Measurements from ENCODE around the gene RFX4.

The RFX4 gene

DNA sequence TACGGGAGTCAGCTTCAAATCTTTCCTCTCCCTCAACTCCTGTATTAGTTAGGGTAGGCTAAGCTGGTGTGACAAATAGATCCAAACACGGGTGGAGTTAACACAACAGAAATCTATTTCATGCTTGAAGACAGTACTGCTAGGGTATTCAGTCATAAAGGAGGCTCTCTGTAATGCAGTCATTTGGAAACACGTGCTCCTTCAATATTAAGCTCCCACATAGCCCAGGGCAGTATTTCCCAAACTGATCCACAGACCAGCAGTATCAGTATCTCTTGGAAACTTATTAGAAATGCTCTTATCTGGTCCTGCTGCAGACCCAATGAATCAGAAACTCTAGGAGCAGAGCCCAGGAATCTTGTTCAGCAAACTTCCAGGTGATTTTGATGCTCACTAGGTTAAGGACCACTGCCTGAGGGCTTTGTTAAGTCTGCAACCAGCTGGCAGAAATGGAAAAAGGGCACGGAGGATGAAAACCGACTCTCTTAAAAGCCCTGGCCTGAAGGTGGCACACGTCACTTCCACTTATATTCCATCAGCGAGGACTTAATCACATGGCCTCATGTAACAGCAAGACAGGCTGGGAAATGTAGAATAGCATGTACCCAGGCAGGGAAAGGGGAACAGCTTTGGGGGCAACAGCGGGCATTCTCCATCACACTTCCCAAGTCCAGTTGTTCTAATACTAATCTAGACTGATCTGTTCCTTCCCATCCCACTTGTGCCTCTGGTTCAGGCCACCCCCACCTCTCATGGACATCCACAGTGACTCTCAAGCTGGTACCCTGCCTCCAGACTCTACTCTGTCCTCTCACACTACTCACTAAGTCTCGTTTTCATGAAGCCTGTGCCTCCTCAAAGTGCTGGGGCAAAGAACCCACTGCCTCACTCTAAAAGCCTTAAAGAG, 153.5 kb downstream of the RFX4 start:
- TF ChIP-seq GATA2 (IDR thresholded peaks at IDR 0.05; ENCODE audit: low read depth, low read length) (no peak), GATA3 (IDR thresholded peaks at IDR 0.05; ENCODE audit: low read depth, low read length) (no peak)

DNA sequence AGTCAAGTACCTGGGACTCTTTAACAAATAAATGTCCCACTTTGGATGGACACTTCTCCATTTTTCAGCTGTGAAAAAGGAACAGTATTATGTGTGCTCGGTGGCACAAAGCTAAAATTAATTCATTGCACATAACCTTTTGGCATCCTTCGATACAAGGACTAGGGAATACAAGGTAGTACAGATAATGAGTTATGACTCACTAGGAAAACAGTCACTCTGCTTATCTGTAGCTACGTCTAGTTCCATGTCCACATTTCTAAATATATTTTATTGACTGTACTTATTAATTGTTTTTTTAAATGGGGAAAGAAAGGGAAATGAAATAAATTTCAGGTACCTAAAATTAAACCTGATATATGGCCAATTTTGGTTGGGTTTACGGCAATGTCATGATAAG, 156.5 kb downstream of the RFX4 start:
- TF ChIP-seq GATA3 (IDR thresholded peaks at IDR 0.05; ENCODE audit: low read depth, low read length), result no peak
- TF ChIP-seq GATA2 (IDR thresholded peaks at IDR 0.05; ENCODE audit: low read depth, low read length), result no peak

DNA sequence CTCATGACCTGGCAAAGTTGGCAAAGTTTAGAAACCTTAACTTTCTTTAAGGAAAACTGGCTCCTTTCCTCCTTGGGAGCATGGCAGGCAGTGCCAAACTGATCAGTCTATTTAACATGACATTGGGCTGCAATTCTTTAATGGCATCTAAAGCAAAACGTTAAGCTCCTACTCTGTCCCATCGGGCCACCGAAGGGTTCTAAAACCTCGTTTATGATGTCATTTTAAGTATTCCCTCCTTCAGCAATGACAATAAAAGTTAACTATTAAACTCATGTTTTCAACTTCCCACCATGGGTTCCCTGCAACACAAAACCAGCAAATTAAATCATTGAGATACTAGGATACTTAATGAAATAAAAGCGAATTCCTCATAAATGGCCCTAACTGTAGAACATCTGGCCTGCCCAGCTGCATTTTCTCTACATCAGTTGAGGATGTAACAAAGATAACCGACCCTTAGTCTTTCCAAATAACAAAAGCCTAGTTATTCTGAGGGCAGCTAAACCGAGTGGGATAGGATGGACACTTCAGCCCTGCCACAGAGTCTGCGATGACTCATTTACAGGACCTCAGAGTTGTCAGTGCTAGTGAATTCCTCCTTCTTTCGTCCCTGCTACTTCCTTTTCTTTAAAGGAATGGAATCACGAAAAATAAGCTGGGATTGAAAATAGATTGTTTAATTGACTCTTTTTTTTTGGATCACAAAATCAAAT, 157.2 kb downstream of the RFX4 start:
- TF ChIP-seq GATA2 (IDR thresholded peaks at IDR 0.05; ENCODE audit: low read depth, low read length), result no peak
- no peak for TF ChIP-seq GATA3 (IDR thresholded peaks at IDR 0.05; ENCODE audit: low read depth, low read length)

DNA sequence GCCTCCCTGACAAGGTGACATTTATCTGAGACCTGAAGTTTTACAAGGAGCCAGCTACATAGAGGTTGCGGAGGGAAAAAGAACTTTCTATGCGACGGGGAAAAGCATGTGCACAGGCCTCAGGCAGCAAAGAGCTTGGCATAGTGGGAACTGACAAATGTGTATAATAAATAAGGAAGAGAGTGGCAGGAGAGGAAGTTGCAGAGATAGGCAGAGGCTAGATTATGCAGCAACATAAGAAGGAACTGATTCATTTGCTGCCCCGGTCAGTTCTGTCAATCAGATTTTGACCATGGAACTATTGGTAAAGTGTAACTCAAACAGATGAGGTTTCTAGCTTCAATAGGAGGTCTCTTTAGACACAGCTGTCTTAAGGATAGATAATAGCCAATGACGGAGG, 158.0 kb downstream of the RFX4 start:
- TF ChIP-seq GATA3 (IDR thresholded peaks at IDR 0.05; ENCODE audit: low read depth, low read length) (no peak), GATA2 (IDR thresholded peaks at IDR 0.05; ENCODE audit: low read depth, low read length) (no peak)

DNA sequence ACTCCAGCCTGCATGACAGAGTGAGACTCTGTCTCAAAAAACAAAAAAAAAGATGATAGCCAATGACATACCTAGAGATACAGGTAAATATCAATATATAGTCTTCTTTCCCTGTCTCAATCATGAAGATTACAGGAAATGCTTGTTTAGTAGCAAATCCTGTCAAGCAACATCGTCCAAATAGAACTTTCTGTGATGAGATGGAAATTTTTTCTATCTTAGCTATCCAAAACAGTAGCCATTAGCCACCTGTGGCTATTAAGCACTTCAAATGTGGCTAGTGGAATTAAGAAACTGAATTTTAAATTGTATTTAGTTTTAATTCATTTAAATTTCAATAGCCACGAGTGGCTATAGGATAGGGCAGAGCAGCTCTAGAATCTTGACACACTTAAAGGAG, 158.4 kb downstream of the RFX4 start:
- TF ChIP-seq GATA2 (IDR thresholded peaks at IDR 0.05; ENCODE audit: low read depth, low read length) (no peak), GATA3 (IDR thresholded peaks at IDR 0.05; ENCODE audit: low read depth, low read length) (no peak)

DNA sequence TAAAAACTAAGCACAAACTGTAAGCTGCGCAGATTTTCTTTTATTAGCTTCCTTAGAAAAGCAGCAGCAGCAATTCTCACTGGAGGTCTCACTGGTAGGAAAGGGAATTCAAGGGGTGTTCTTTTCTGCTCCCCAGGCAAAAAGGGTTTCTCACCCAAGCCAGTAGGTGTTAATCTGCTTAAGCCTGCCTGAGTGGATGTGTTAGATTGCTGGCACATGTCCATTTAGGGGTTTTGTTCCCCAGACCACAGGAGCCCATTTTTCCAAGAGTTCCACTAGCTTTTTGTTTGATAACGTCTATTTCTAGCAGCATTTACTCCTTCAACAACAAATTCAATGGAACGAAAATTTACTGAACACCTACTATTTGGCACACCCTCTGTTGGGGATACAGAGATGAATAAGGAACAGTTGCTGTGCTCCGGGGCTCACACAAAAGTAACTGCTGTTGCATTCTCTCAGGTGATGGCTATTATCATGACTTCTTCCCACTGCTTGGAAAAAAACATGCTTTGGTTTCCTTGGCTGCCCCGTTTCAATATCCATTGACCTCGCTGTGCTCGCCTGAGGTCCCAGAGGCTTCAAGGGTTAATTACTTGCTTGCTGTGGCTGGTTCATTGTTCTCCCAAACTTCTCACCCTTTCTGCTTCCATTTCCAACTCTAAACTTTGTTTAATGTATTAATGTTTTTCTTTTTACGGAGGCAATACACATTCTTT, 160.6 kb downstream of the RFX4 start:
- TF ChIP-seq GATA2 (IDR thresholded peaks at IDR 0.05; ENCODE audit: low read depth, low read length) (no peak), GATA3 (IDR thresholded peaks at IDR 0.05; ENCODE audit: low read depth, low read length) (no peak)

DNA sequence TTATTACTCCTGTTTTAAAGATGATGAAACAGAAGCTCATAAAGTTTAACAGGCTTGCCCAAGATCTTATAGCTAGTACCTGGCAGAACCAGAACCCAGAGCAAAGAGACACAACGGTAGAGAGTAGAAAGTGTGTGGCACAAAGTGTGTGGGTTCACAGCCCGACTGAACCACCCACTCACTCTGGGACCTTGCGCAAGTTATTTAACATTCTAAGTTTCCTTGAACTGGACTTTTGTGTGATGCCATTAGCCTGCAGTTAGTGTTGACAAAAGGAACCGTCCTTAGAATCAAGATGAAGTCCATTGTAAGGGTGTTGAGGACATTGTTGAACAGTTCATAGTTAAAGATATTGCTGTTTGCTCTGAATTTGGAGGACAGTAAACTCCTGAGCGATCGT, 161.8 kb downstream of the RFX4 start:
- TF ChIP-seq GATA3 (IDR thresholded peaks at IDR 0.05; ENCODE audit: low read depth, low read length), result no peak
- no peak for TF ChIP-seq GATA2 (IDR thresholded peaks at IDR 0.05; ENCODE audit: low read depth, low read length)

DNA sequence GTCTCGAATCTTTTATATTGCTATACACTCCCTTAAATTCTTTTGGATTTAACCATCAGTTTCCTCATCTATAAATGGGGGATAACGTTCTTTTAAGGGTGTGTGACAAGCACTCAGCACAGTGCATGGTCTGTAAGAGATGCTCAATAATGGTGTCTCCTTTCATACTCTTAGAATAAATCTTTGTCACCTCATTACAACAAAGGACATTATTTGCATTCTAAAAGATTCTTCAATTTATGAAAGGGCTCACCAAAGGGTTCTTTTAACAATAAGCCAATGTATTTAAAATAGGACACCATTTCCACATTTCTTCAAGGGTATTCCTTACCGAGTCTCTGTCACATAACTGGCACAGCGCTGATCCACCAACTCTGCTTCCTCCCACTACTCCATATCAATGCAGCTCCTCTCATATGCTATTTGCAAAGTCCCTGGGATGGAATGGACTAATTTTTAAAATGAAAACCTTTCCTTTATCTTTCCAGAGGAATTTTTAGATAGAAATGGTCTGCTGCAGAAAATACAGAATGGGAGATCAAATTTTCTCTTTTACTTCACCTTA, 162.5 kb downstream of the RFX4 start:
- TF ChIP-seq GATA3 (IDR thresholded peaks at IDR 0.05; ENCODE audit: low read depth, low read length), result no peak
- no peak for TF ChIP-seq GATA2 (IDR thresholded peaks at IDR 0.05; ENCODE audit: low read depth, low read length)

DNA sequence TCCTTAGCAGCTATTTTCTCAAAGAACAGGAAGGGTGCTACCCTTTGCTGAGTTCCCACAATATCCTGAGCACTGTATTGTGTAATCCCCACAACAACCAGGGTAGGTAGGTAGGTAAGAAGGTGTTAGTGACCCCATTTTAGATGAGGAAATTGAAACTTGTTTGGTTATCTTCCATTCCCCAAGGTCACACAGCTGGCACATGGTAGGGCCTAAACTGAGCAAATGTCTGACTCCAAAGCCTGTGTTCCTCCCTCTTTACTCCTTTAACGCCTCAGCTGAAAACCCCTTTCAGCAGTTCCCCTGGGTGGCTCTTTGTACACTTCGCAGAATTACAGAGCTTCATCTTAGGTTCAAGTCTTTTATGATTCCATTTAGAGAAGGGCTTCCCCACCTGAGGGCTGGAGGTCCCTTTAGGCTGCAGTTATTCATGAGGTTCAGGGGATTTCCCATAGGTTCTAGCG, 165.2 kb downstream of the RFX4 start:
- TF ChIP-seq GATA2 (IDR thresholded peaks at IDR 0.05; ENCODE audit: low read depth, low read length), result no peak
- no peak for TF ChIP-seq GATA3 (IDR thresholded peaks at IDR 0.05; ENCODE audit: low read depth, low read length)

DNA sequence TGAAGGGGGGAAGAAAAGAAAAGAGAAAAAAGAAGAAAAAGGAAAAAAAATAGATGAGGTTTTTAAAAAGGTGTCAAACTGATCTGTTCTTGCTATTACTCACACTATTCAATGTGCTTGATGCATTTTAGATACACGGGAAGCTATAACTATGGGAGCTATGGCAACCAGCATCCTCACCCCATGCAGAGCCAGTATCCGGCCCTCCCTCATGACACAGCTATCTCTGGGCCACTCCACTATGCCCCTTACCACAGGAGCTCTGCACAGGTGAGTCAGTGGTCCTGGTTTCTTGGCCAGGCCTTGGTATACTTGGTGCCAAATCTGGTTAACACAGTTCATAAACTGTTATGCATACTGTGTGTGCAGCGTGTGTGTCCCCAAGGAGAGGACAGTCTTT, 167.7 kb downstream of the RFX4 start:
- TF ChIP-seq GATA3 (IDR thresholded peaks at IDR 0.05; ENCODE audit: low read depth, low read length) (no peak), GATA2 (IDR thresholded peaks at IDR 0.05; ENCODE audit: low read depth, low read length) (no peak)

DNA sequence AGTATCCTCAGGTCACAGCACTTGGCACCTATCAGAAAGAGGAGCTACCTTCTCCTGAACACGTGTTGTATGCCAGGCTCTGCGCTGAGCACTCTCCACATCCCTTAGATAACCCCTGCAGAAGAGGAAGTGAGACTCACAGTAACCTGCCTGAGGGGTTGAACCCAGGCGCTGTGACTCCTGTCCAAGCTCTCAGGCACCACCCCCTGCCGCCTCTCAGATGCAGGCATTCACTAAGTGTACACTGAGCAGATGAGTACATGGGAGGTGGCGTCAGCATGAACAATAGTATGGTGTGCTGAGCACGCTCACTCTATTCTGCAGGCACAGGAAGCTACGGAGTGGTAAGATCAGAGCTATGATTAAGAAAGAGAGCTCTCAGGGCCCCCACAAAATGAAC, 170.7 kb downstream of the RFX4 start:
- TF ChIP-seq GATA2 (IDR thresholded peaks at IDR 0.05; ENCODE audit: low read depth, low read length) (no peak), GATA3 (IDR thresholded peaks at IDR 0.05; ENCODE audit: low read depth, low read length) (no peak)

DNA sequence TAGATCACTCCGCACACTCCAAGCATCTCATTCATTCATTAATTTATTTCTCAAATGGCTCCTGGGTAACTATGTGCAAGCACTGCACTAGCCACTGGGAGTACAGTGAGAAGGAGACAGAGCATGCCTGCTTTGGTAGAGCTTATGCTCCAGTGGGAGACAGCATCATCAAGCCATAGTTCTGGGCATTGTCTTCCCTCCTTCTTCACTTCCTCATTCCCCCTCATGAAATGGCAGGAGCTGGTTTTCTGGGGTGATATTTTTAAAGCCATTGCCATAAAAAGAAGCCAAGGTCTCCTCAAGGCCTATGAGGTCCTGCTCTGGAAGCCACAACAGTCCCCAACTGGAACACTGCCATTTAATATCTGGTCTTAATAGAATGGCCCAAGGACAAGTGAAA, 171.5 kb downstream of the RFX4 start:
- TF ChIP-seq GATA3 (IDR thresholded peaks at IDR 0.05; ENCODE audit: low read depth, low read length), result no peak
- TF ChIP-seq GATA2 (IDR thresholded peaks at IDR 0.05; ENCODE audit: low read depth, low read length), result no peak

DNA sequence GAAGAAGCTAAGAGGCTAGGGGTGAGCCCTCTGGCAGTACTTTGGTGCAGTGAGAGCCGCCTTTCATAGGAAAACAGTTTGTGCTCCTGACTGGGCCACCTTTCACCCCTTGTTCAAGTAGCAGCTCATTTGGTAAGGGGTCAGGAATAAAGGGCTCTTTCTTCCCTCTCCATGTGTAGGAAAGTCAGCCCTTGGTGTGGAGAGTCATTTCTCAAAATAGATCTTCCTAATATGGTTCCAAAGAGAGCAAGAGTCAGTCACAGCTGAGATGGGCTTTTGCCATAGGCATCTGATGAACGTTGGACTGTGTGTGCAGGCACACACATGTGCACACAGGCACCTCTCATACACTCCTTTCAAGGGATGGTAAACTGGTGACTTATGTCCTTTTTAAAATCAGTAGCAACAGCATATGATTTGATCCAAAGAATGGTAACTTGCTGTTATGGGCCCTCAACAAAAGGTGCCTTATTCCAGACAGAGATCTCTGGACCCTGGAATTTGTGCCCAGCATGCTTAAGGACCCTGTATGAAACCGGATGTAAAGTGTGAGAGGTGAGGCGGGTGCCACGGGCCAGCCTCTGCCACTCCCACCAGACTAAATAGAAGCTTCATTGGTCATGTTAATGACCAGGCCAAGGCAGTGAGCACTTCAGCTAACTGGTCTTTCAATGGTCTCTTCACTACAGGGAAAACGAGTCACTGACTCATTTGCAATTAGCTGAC, 175.0 kb downstream of the RFX4 start:
- no peak for TF ChIP-seq GATA2 (IDR thresholded peaks at IDR 0.05; ENCODE audit: low read depth, low read length)
- TF ChIP-seq GATA3 (IDR thresholded peaks at IDR 0.05; ENCODE audit: low read depth, low read length), result no peak
